Neural progenitor cell (in vitro differentiated cells): ENCODE data around the gene RPTN. TPM values are rescaled to one million over a fixed set of nuclear protein-coding genes. Genes with fewer than 3 reads are reported as not detected.

Experiments used
- DNase-seq: peaks from one replicate; pipeline ENCODE4 v3.0.0-alpha.2; 2016; ENCODE audit warnings: low spot score
- H2AFZ ChIP-seq: fragments of 200-600 bp; sonication (generic); replicated peaks from 2 replicates; pipeline ENCODE4 v1.6.1; 2016; ENCODE audit warnings: antibody characterized with exemption
- H3F3A ChIP-seq: fragments of 200-600 bp; sonication (generic); 2 replicates; pipeline ENCODE4 v1.6.1; 2016; ENCODE audit warnings: antibody characterized with exemption, low read depth
- H3K27ac ChIP-seq: fragments of 200-600 bp; sonication (generic); 2 replicates; pipeline ENCODE4 v1.5.1; 2016; ENCODE audit warnings: mild to moderate bottlenecking
- H3K27me3 ChIP-seq: fragments of 200-600 bp; sonication (generic); 2 replicates; pipeline ENCODE4 v1.6.1; 2016; ENCODE audit warnings: mild to moderate bottlenecking, moderate library complexity
- H3K36me3 ChIP-seq: fragments of 200-600 bp; sonication (generic); 2 replicates; pipeline ENCODE4 v1.5.1; 2016
- H3K4me1 ChIP-seq: fragments of 200-600 bp; sonication (generic); 2 replicates; pipeline ENCODE4 v1.6.1; 2016; ENCODE audit warnings: mixed run types
- H3K4me2 ChIP-seq: fragments of 200-600 bp; sonication (generic); 2 replicates; pipeline ENCODE4 v1.6.1; 2016
- H3K4me3 ChIP-seq: fragments of 200-600 bp; sonication (generic); 2 replicates; pipeline ENCODE4 v1.5.1; 2016
- H3K79me2 ChIP-seq: fragments of 200-600 bp; sonication (generic); 2 replicates; pipeline ENCODE4 v1.6.1; 2016; ENCODE audit warnings: low read depth
- H3K9ac ChIP-seq: fragments of 200-600 bp; sonication (generic); 2 replicates; pipeline ENCODE4 v1.6.1; 2016
- H3K9me3 ChIP-seq: fragments of 200-600 bp; sonication (generic); 2 replicates; pipeline ENCODE4 v1.5.1; 2016; ENCODE audit warnings: low read depth
- H4K20me1 ChIP-seq: fragments of 200-600 bp; sonication (generic); 2 replicates; pipeline ENCODE4 v1.6.1; 2016; ENCODE audit warnings: low read depth
- H3K27ac Mint-ChIP-seq: 3 replicates; pipeline ENCODE4 v1.8.0; 2021; ENCODE audit warnings: mixed read lengths
- H3K27me3 Mint-ChIP-seq: 2 replicates; pipeline ENCODE4 v1.8.0; 2022; ENCODE audit warnings: low read depth, mild to moderate bottlenecking, inconsistent platforms, moderate library complexity, mixed read lengths; ENCODE audit not compliant: insufficient read depth
- H3K36me3 Mint-ChIP-seq: 3 replicates; pipeline ENCODE4 v1.8.0; 2021; ENCODE audit warnings: mixed read lengths
- H3K4me1 Mint-ChIP-seq: 3 replicates; pipeline ENCODE4 v1.8.0; 2021; ENCODE audit warnings: mixed read lengths
- H3K4me3 Mint-ChIP-seq: 3 replicates; pipeline ENCODE4 v1.8.0; 2021; ENCODE audit warnings: mild to moderate bottlenecking, moderate library complexity, mixed read lengths
- H3K9me3 Mint-ChIP-seq: 3 replicates; pipeline ENCODE4 v1.8.0; 2020; ENCODE audit warnings: mixed read lengths
- CTCF ChIP-seq: fragments of 200-600 bp; sonication (generic); IDR thresholded peaks from 2 replicates; pipeline ENCODE4 v1.5.1; 2017; ENCODE audit warnings: antibody characterized with exemption, mild to moderate bottlenecking
- EZH2 ChIP-seq: fragments of 200-600 bp; sonication (generic); IDR thresholded peaks from 2 replicates; pipeline ENCODE4 v1.6.1; 2017; ENCODE audit warnings: antibody characterized with exemption, mild to moderate bottlenecking, moderate library complexity
- EZH2phosphoT487 ChIP-seq: fragments of 200-600 bp; sonication (generic); IDR thresholded peaks from 2 replicates; pipeline ENCODE4 v1.6.1; 2017; ENCODE audit warnings: antibody characterized with exemption
- total RNA-seq: library from RNA; depleted of rRNA; stranded (reverse); fragments of >200 nt; gene quantifications from 2 replicates; pipeline ENCODE4 v1.2.3, GENCODE V29; 2015; ENCODE audit warnings: low replicate concordance

Gene RPTN
- total RNA-seq, 1 donor from 2014 or later = not detected

GRCh38 chr1:152179566-152179965, 20.5 kb upstream of the RPTN start:
- Mint-ChIP-seq H3K36me3 (no peaks in the 10 kb centered on the region), H3K4me1 (no peaks in the 10 kb centered on the region), H3K4me3 (no peak overlapping the region), H3K27ac (no peak overlapping the region), H3K27me3 (peaks cover 7% of the 10 kb centered on the region), H3K9me3 (no peaks in the 10 kb centered on the region)
- H3K79me2 ChIP-seq = no peaks in the 10 kb centered on the region
- H3K9ac ChIP-seq = no peak overlapping the region
- no peaks in the 10 kb centered on the region for H3K4me1 ChIP-seq
- H3F3A ChIP-seq = no peaks in the 10 kb centered on the region
- no peaks in the 10 kb centered on the region for H3K9me3 ChIP-seq
- no peak for DNase-seq
- no peaks in the 10 kb centered on the region for H3K27me3 ChIP-seq
- H2AFZ ChIP-seq = no peak overlapping the region
- H3K4me2 ChIP-seq = no peak overlapping the region
- TF ChIP-seq EZH2 (no peak), EZH2phosphoT487 (no peak), CTCF (no peak)
- no peaks in the 10 kb centered on the region for H3K36me3 ChIP-seq
- no peak overlapping the region for H3K27ac ChIP-seq
- H4K20me1 ChIP-seq = no peaks in the 10 kb centered on the region
- no peak overlapping the region for H3K4me3 ChIP-seq

GRCh38 chr1:152170287-152170905, 11.4 kb upstream of the RPTN start:
- Histone ChIP-seq H3K79me2 (no peaks in the 10 kb centered on the region), H3K27ac (no peak overlapping the region), H3K36me3 (no peaks in the 10 kb centered on the region), H4K20me1 (no peaks in the 10 kb centered on the region), H3K27me3 (no peaks in the 10 kb centered on the region), H3F3A (no peaks in the 10 kb centered on the region), H3K4me1 (no peaks in the 10 kb centered on the region), H3K9ac (no peak overlapping the region), H2AFZ (no peak overlapping the region), H3K4me2 (no peak overlapping the region), H3K9me3 (peaks cover 3% of the 10 kb centered on the region), H3K4me3 (no peak overlapping the region)
- no peaks in the 10 kb centered on the region for H3K36me3 Mint-ChIP-seq
- H3K4me1 Mint-ChIP-seq = no peaks in the 10 kb centered on the region
- DNase-seq = no peak
- TF ChIP-seq EZH2phosphoT487 (no peak), CTCF (no peak), EZH2 (no peak)
- no peak overlapping the region for H3K4me3 Mint-ChIP-seq
- H3K27ac Mint-ChIP-seq = no peak overlapping the region
- no peaks in the 10 kb centered on the region for H3K9me3 Mint-ChIP-seq
- H3K27me3 Mint-ChIP-seq = peaks cover 6% of the 10 kb centered on the region

- H3K27ac ChIP-seq = no peak overlapping the region
- Mint-ChIP-seq H3K9me3 (no peaks in the 10 kb centered on the region), H3K4me3 (no peak overlapping the region), H3K27me3 (peaks cover 6% of the 10 kb centered on the region), H3K36me3 (no peaks in the 10 kb centered on the region), H3K27ac (no peak overlapping the region), H3K4me1 (no peaks in the 10 kb centered on the region)
- DNase-seq = no peak
- no peak overlapping the region for H3K9ac ChIP-seq
- no peak for TF ChIP-seq EZH2
- TF ChIP-seq CTCF = no peak
- no peak for TF ChIP-seq EZH2phosphoT487
- no peaks in the 10 kb centered on the region for H3K36me3 ChIP-seq
- H4K20me1 ChIP-seq = no peaks in the 10 kb centered on the region
- H3K4me3 ChIP-seq = no peak overlapping the region
- no peak overlapping the region for H3K4me2 ChIP-seq
- H2AFZ ChIP-seq = no peak overlapping the region
- peaks cover 3% of the 10 kb centered on the region for H3K9me3 ChIP-seq
- no peaks in the 10 kb centered on the region for H3K4me1 ChIP-seq
- no peaks in the 10 kb centered on the region for H3K27me3 ChIP-seq
- no peaks in the 10 kb centered on the region for H3F3A ChIP-seq
- no peaks in the 10 kb centered on the region for H3K79me2 ChIP-seq
These were observed 10.5 kb upstream of the RPTN start for GRCh38 chr1:152169366-152170025.
